Body of pancreas (tissue), 4 donors: Measurements from ENCODE around the gene BCL7A. TPM values are rescaled to one million over a fixed set of nuclear protein-coding genes. Genes with fewer than 3 reads are reported as not detected.
A peak's percentile ranks its signal among the peaks of the same experiment; 100 is the strongest.

Experiments used
- ATAC-seq: fragments of 150-250 bp; one replicate; pipeline ENCODE4 v1.9.1; 2016
- DNase-seq, 4 donors: peaks; one replicate each; pipeline ENCODE4 v3.0.0-alpha.2; 2019
- H3K27ac ChIP-seq, 4 donors: fragments of 200-600 bp; sonication (generic); 1 replicate in 3 of 4; 2 replicates in 1 of 4; pipeline versions ENCODE4 v1.5.1 to v1.6.1; 2016 to 2019; ENCODE audit warnings: mild to moderate bottlenecking in 1 of 4, mixed read lengths in 1 of 4, moderate library complexity in 1 of 4
- H3K27me3 ChIP-seq, 2 donors: fragments of 200-600 bp; sonication (generic); one replicate each; pipeline ENCODE4 v1.6.0; 2016; ENCODE audit warnings: mild to moderate bottlenecking in 1 of 2
- H3K36me3 ChIP-seq, 2 donors: fragments of 200-600 bp; sonication (generic); replicated peaks in 1 of 2; 2 replicates each; pipeline ENCODE4 v1.5.1; 2016; ENCODE audit warnings: low read depth in 2 of 2; ENCODE audit not compliant: insufficient read depth in 1 of 2
- H3K4me1 ChIP-seq: fragments of 200-600 bp; sonication (generic); one replicate; pipeline ENCODE4 v1.6.0; 2016
- H3K4me3 ChIP-seq, 2 donors: fragments of 200-600 bp; sonication (generic); 1 replicate in 1 of 2; 2 replicates in 1 of 2; pipeline ENCODE4 v1.5.1; 2016 to 2019
- H3K9me3 ChIP-seq, 3 donors: fragments of 200-600 bp; sonication (generic); 1 replicate in 2 of 3; 2 replicates in 1 of 3; pipeline ENCODE4 v1.5.1; 2016
- CTCF ChIP-seq, 7 experiments: fragments of 450-650 bp in 4 of 7; fragments of 200-600 bp in 3 of 7; sonication (generic) in 3 of 7; IDR thresholded peaks; one replicate each; pipeline ENCODE4 v1.5.1; 2016 to 2019; ENCODE audit warnings: antibody characterized with exemption in 7 of 7
- POLR2A ChIP-seq, 3 donors: fragments of 450-650 bp; IDR thresholded peaks; one replicate each; pipeline ENCODE4 v1.6.1; 2016; ENCODE audit warnings: antibody characterized with exemption in 3 of 3, mild to moderate bottlenecking in 2 of 3
- WGBS, 2 donors: methylation state at CpG; one replicate each; pipeline ENCODE4 v1.1.5; 2017; 5-methylcytosine and 5-hydroxymethylcytosine counted together
- intact Hi-C: fragments of 100-400 bp; cut with DNase I; formaldehyde crosslinking; loops from one replicate; pipeline ENCODE4 v1.15.1; 2023
- total RNA-seq, 2 donors: library from RNA; depleted of rRNA; stranded (reverse); fragments of >200 nt; gene quantifications; one replicate each; pipeline ENCODE4 v1.1.0, GENCODE V29; 2016

Gene BCL7A
- total RNA-seq, 2 donors from 2014 or later: 19.1 to 25.2 TPM

GRCh38 chr12:122061253-122061652, 39.6 kb downstream of the BCL7A start:
- Histone ChIP-seq H3K4me1 (peaks cover 32% of the 10 kb centered on the region), H3K4me3 (no peak overlapping the region), H3K36me3 (peaks cover 0 to 5% of the 10 kb centered on the region in 2 donors), H3K9me3 (no peaks in the 10 kb centered on the region), H3K27ac (peak overlapping the region in 1 of 4 donors; percentile 94), H3K27me3 (no peaks in the 10 kb centered on the region)
- 87 to 90% methylated on average over 14 to 20 of the region's 23 CpGs for WGBS, 2 donors
- DNase-seq: no peak
- TF ChIP-seq POLR2A (IDR thresholded peaks at IDR 0.05) (no peak), CTCF (IDR thresholded peaks at IDR 0.05) (no peak)
- ATAC-seq: no peak
- intact Hi-C loops: no loop called here

- no peak overlapping the region for H3K4me3 ChIP-seq
- peaks cover 50% of the 10 kb centered on the region for H3K4me1 ChIP-seq
- DNase-seq (peak; percentile 72 to 88 (median 80)), ATAC-seq (peak; percentile 62)
- intact Hi-C loops: no loop called here
- TF ChIP-seq CTCF (IDR thresholded peaks at IDR 0.05) (no peak), POLR2A (IDR thresholded peaks at IDR 0.05) (peak in 2 of 3 donors; percentile 34 to 45)
- H3K36me3 ChIP-seq: peaks cover 0 to 5% of the 10 kb centered on the region in 2 donors
- H3K9me3 ChIP-seq: no peaks in the 10 kb centered on the region
- 4 to 6% methylated on average over 15 to 19 of the region's 19 CpGs for WGBS, 2 donors
- no peaks in the 10 kb centered on the region for H3K27me3 ChIP-seq
- H3K27ac ChIP-seq: peak overlapping the region; percentile 88 to 97 (median 94)
Observed at GRCh38 chr12:122062832-122063693, 41.4 kb downstream of the BCL7A start.

- Histone ChIP-seq H3K27ac (peak overlapping the region; percentile 88 to 97 (median 94)), H3K4me1 (peaks cover 53% of the 10 kb centered on the region), H3K9me3 (no peaks in the 10 kb centered on the region), H3K36me3 (peaks cover 0 to 5% of the 10 kb centered on the region in 2 donors), H3K4me3 (no peak overlapping the region), H3K27me3 (no peaks in the 10 kb centered on the region)
- 26 to 36% methylated on average over 6 of the region's 6 CpGs for WGBS, 2 donors
- peak; percentile 70 to 86 (median 82) for DNase-seq
- TF ChIP-seq POLR2A (IDR thresholded peaks at IDR 0.05) (no peak), CTCF (IDR thresholded peaks at IDR 0.05) (no peak)
- intact Hi-C loops: no loop called here
- ATAC-seq: peak; percentile 59
Observed at GRCh38 chr12:122063694-122064024, 42.0 kb downstream of the BCL7A start.

- intact Hi-C loops: no loop called here
- DNase-seq: peak; percentile 98 to 100 (median 99)
- ATAC-seq: peak; percentile 93
- 32 to 42% methylated on average over 13 to 14 of the region's 14 CpGs for WGBS, 2 donors
- Histone ChIP-seq H3K4me1 (peaks cover 53% of the 10 kb centered on the region), H3K36me3 (peaks cover 0 to 3% of the 10 kb centered on the region in 2 donors), H3K9me3 (no peaks in the 10 kb centered on the region), H3K27me3 (no peaks in the 10 kb centered on the region), H3K27ac (peak overlapping the region; percentile 88 to 97 (median 94)), H3K4me3 (peak overlapping the region; percentile 18 to 58)
- peak in 6 of 7 experiments; percentile 30 to 70 (median 58) for TF ChIP-seq CTCF (IDR thresholded peaks at IDR 0.05)
- TF ChIP-seq POLR2A (IDR thresholded peaks at IDR 0.05): peak in 2 of 3 donors; percentile 20 to 44
Observed at GRCh38 chr12:122064025-122064777, 42.5 kb downstream of the BCL7A start.
